K562 treated with DMSO at 1 percent for 24 hours (cell line): ENCODE data around the gene DDX27. TPM values are rescaled to one million over a fixed set of nuclear protein-coding genes. Genes with fewer than 3 reads are reported as not detected.

Experiments used
- total RNA-seq: library from RNA; unstranded; fragments of 300-600 nt; gene quantifications from 2 replicates; pipeline ENCODE4 v1.2.3, GENCODE V29; 2022; ENCODE audit warnings: low read depth; ENCODE audit not compliant: insufficient read depth

The DDX27 gene
- total RNA-seq = 50.4 and 54.2 TPM in 2 replicates

GRCh38 chr20:49219091-49219923, at the start of gene DDX27:
Gene DDX27 (plus strand): TSS chr20:49219416. CDS start chr20:49219449, 33 bp downstream.

GRCh38 chr20:49187851-49188641, 31.2 kb upstream of the DDX27 start, which contains the start of gene STAU1:
Gene STAU1 (minus strand): TSS chr20:49188334. CDS start chr20:49166201, 22,133 bp downstream.

GRCh38 chr20:49278036-49278817, 59.0 kb downstream of the DDX27 start, which contains the start of gene ZNFX1:
Gene ZNFX1 (minus strand): TSS chr20:49278057. CDS start chr20:49275839, 2,218 bp downstream.

Other genes starting within 250 kb of the DDX27 start
- 62.9 and 77.1 TPM in 2 replicates for gene CSE1L, start 173.1 kb upstream of the DDX27 start, total RNA-seq
- gene STAU1, start 31.1 kb upstream of the DDX27 start, total RNA-seq = 79.6 and 84.4 TPM in 2 replicates
- 7.9 and 8.4 TPM in 2 replicates for gene ZNFX1, start 58.6 kb downstream of the DDX27 start, total RNA-seq